ENCODE results near the gene LRRC75A. TPM values are rescaled to one million over a fixed set of nuclear protein-coding genes. Genes with fewer than 3 reads are reported as not detected.

The LRRC75A gene
- total RNA-seq, 4 donors from 2014 or later: 0.11 to 0.38 TPM; not detected in 2

DNA sequence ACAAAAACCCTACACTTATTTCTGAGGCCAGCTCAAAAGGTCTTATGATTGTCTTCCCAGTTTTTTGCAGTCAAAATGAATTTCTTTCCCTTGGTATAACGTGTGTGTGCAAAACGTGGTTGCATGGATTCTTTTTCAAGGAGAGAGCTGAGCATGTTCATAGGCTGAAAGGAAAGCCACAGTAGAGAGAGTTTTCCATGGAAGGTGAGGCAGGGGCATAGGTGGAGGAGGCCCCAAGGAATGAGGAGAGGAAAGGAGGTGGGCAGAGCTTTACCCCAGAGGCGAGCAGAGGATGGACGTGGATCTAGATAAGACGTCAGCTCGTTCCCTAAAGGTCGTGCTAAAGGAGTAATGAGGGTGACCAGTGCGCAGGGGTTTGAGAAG is 53.8 kb downstream of the LRRC75A start:
- Histone ChIP-seq H3K9me3 (no peaks in the 10 kb centered on the region), H3K27ac (peak overlapping the region; percentile 84 to 98 (median 90)), H3K4me1 (peaks cover 22 to 45% (median 34%) of the 10 kb centered on the region in 3 donors), H3K36me3 (peaks cover 12 to 29% (median 14%) of the 10 kb centered on the region in 3 donors), H3K27me3 (no peaks in the 10 kb centered on the region), H3K4me3 (peak overlapping the region; percentile 27 to 88 (median 80))
- intact Hi-C loops (cut with DNase I): no loop called here
- WGBS, 2 donors: 20 to 22% methylated on average over 8 of the region's 8 CpGs
- no peak for DNase-seq
- TF ChIP-seq, protein P1, sequence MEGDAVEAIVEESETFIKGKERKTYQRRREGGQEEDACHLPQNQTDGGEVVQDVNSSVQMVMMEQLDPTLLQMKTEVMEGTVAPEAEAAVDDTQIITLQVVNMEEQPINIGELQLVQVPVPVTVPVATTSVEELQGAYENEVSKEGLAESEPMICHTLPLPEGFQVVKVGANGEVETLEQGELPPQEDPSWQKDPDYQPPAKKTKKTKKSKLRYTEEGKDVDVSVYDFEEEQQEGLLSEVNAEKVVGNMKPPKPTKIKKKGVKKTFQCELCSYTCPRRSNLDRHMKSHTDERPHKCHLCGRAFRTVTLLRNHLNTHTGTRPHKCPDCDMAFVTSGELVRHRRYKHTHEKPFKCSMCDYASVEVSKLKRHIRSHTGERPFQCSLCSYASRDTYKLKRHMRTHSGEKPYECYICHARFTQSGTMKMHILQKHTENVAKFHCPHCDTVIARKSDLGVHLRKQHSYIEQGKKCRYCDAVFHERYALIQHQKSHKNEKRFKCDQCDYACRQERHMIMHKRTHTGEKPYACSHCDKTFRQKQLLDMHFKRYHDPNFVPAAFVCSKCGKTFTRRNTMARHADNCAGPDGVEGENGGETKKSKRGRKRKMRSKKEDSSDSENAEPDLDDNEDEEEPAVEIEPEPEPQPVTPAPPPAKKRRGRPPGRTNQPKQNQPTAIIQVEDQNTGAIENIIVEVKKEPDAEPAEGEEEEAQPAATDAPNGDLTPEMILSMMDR (IDR thresholded peaks at IDR 0.05): no peak
- TF ChIP-seq POLR2A (IDR thresholded peaks at IDR 0.05): no peak

DNA sequence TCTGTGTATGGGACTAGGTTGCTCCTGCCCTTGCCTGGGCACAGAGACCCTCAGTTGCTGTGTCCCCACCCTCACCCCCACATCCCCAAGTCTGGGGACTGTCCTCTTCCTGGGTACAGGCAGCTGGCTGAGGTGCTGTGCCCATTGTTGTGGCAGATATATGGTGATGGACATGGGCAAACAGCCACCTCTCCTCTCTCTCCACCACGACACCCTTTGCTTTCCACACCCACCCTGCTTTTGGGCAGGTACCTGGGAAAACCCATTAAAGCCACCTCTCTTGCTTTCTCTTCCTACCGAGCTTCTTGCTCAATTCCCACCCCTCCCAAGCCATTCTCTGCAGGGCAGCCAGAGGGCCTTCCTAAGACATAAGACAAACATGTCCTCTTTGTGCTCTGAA is 54.9 kb downstream of the LRRC75A start:
- intact Hi-C loops (cut with DNase I): no loop called here
- no peak for DNase-seq
- Histone ChIP-seq H3K27me3 (no peaks in the 10 kb centered on the region), H3K4me3 (no peak overlapping the region), H3K27ac (no peak overlapping the region), H3K36me3 (peaks cover 2 to 18% (median 5%) of the 10 kb centered on the region in 3 donors), H3K9me3 (no peaks in the 10 kb centered on the region), H3K4me1 (peaks cover 11 to 35% (median 24%) of the 10 kb centered on the region in 3 donors)
- no peak for TF ChIP-seq POLR2A (IDR thresholded peaks at IDR 0.05)
- TF ChIP-seq, protein P1 (IDR thresholded peaks at IDR 0.05): no peak
- WGBS, 2 donors: 32 to 63% methylated on average over 2 of the region's 2 CpGs

DNA sequence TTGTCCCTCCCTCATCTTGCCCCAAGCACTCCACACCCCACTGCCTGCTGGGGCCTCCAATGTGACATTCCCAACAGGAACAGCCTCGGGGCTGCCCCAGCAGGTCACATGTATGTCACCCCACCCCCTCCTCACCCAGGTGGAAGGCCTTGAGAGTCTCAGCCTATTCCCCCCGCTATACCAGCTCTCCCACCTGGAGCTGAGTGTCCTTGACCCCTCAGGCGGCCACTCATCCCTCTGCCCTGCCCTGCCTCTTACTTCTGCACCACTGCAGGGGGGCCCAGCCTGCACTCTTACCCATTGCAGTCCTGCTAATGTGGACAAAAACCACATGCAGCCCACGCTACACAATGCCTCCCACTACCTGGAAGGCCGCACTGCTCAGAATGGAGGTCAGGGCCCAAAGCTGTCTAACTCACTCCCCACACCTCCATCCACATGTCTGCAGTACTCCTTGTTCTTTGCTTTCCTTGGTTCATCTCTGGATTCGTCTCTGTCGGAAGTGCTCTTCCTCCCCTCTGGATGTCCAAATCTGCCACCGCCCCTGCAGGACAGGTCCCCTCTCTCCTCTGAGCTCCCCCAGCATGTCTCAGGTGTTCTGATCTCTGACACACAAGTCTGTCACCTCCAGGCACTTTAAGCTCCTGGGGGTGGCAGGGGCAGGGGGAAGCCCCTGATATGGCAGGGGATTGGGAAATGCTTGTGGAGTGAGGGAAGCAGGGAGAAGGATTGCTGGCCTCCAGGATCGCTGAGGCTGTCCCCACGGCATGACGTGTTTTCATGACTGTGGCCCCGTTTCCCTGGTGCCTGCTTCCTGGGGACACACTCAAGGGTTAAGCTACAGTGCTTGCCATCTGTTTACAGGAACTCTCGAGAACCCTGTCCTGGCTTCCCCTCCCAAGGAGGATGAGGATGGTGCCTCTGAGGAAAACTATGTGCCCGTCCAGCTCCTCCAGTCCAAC is 55.8 kb downstream of the LRRC75A start:
- Histone ChIP-seq H3K27ac (no peak overlapping the region), H3K9me3 (no peaks in the 10 kb centered on the region), H3K4me3 (no peak overlapping the region), H3K4me1 (peaks cover 10 to 26% (median 15%) of the 10 kb centered on the region in 3 donors), H3K27me3 (no peaks in the 10 kb centered on the region), H3K36me3 (peaks cover 0 to 9% (median 0%) of the 10 kb centered on the region in 3 donors)
- intact Hi-C loops (cut with DNase I): no loop called here
- no peak for DNase-seq
- WGBS, 2 donors: 71 to 79% methylated on average over 11 of the region's 14 CpGs
- TF ChIP-seq, protein P1 (IDR thresholded peaks at IDR 0.05): no peak
- TF ChIP-seq POLR2A (IDR thresholded peaks at IDR 0.05): no peak

DNA sequence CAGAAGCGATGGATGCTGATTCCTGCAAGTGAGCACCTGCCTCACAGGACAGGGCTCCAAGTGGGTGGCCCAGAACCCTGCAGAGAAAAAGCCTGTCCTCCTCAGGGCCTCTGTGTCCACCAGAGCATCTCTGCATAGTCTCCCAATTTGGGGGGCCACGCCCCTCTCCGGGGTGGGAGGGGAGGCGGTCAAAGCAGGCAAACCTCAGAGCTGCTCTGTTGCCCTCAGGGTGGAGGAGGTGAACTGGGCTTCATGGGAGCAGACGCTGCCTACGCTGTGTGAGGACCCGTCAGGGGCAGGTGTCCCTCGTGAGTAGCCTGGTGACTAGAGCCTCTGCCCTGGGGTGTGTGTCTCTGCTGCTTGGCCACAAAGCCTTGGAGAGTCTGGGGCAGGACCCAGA is 57.3 kb downstream of the LRRC75A start:
- no peaks in the 10 kb centered on the region for H3K9me3 ChIP-seq
- intact Hi-C loops (cut with DNase I): no loop called here
- H3K4me3 ChIP-seq: no peak overlapping the region
- H3K36me3 ChIP-seq: no peaks in the 10 kb centered on the region
- TF ChIP-seq, protein P1 (IDR thresholded peaks at IDR 0.05): no peak
- no peak for TF ChIP-seq POLR2A (IDR thresholded peaks at IDR 0.05)
- H3K4me1 ChIP-seq: peaks cover 1 to 10% (median 2%) of the 10 kb centered on the region in 3 donors
- WGBS, 2 donors: 41 to 75% methylated on average over 2 to 3 of the region's 8 CpGs
- no peak for DNase-seq
- H3K27me3 ChIP-seq: no peaks in the 10 kb centered on the region
- H3K27ac ChIP-seq: no peak overlapping the region

DNA sequence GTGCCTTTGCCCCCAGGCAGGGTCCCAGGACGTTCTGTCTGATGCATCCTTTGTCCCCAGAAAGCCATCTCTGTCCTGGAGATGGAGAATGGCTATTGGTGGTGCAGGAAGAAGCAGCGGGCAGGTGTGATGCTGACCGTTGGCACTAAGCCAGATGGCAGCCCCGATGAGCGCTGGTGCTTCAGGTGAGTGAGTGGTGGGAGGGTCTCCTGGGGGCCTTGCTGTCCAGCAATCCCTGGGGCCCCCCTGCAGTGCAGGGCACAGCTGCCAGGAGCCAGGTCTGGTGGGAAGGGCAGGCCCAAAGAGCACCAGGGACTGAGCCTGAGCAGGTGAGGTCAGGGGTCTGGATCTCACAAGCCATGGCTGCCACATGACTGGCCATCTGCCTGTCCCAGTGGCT is 58.5 kb downstream of the LRRC75A start:
- Histone ChIP-seq H3K27me3 (no peaks in the 10 kb centered on the region), H3K4me1 (peaks cover 0 to 12% (median 0%) of the 10 kb centered on the region in 3 donors), H3K4me3 (no peak overlapping the region), H3K9me3 (no peaks in the 10 kb centered on the region), H3K27ac (no peak overlapping the region), H3K36me3 (peaks cover 0 to 2% (median 0%) of the 10 kb centered on the region in 3 donors)
- 100% methylated on average over 3 of the region's 5 CpGs; no CpG with 5 or more reads in 1 of the 2 donors for WGBS, 2 donors
- no peak for DNase-seq
- intact Hi-C loops (cut with DNase I): no loop called here
- no peak for TF ChIP-seq POLR2A (IDR thresholded peaks at IDR 0.05)
- TF ChIP-seq, protein P1 (IDR thresholded peaks at IDR 0.05): no peak
